SIG-M5 (cell line): ENCODE measurements around the gene OR13J1.
"Not testable (repeated sequence)": the region's sequence is repeated elsewhere in the genome, so short reads cannot be mapped to it uniquely, and the experiment has no call there.

Experiments
- DNase-seq: peaks from one replicate; lab custom pipeline; 2025; lab: John Stamatoyannopoulos, UW

Gene OR13J1

GRCh38 chr9:35870351-35870923 lies at the start of gene OR13J1:
Gene OR13J1, minus strand, starts transcription at chr9:35870401. Its CDS starts 0 bp downstream, at chr9:35870401.
- no peak for DNase-seq

- no peak for DNase-seq
Measured at GRCh38 chr9:35919212-35920008, 49.2 kb upstream of the OR13J1 start.

DNA sequence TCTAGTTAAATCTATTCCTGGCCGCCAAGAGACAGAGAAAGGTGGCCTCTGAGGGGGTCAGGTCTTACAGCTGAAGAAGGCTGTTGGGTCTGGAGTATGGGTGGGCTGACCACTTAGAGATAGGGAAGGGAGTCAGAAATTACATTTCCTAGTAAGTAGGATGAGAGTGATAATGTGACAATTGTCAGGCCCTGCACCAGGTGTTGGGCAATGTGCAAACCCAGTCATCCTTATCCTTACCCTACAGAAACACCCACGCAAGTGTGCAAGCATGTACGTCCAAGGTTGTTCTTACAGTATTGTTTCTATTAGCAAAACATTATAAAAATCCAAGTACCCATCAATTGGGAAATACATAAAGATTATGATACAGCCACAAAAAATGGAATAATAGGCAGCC lies 48.6 kb upstream of the OR13J1 start:
- no peak for DNase-seq

GRCh38 chr9:35917261-35917660 lies 47.1 kb upstream of the OR13J1 start:
- DNase-seq: no peak

GRCh38 chr9:35915681-35916294 lies 45.6 kb upstream of the OR13J1 start:
- DNase-seq: no peak

DNA sequence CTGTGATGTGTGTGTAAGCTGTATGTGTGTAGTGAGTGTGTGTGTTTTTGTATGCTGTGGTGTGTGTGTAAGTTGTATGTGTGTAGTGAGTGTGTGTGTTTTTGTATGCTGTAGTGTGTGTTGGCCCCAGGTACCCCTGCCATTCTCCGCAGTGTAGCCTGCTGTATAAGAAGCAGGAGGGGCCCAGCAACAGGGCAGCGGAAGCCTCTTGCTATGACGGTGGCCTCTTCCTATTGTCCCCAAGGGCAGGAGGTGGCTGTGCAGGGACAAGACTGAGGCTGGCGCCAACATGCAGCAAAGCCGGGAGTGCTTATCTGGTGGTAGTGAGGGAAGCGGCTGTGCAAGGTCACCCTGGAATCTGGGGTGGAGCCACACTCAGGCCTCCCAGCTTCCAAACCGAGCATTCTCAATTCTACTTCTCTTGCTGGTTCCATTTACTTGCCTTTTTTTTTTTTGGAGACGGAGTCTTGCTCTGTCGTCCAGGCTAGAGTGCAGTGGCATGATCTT lies 44.2 kb upstream of the OR13J1 start:
- DNase-seq: no peak

GRCh38 chr9:35913429-35913828 lies 43.2 kb upstream of the OR13J1 start:
- not testable (repeated sequence) for DNase-seq

GRCh38 chr9:35912791-35913400 lies 42.7 kb upstream of the OR13J1 start:
- no peak for DNase-seq

GRCh38 chr9:35911690-35912089 lies 41.5 kb upstream of the OR13J1 start:
- DNase-seq: no peak

GRCh38 chr9:35910613-35911359 lies 40.6 kb upstream of the OR13J1 start:
- no peak for DNase-seq

DNA sequence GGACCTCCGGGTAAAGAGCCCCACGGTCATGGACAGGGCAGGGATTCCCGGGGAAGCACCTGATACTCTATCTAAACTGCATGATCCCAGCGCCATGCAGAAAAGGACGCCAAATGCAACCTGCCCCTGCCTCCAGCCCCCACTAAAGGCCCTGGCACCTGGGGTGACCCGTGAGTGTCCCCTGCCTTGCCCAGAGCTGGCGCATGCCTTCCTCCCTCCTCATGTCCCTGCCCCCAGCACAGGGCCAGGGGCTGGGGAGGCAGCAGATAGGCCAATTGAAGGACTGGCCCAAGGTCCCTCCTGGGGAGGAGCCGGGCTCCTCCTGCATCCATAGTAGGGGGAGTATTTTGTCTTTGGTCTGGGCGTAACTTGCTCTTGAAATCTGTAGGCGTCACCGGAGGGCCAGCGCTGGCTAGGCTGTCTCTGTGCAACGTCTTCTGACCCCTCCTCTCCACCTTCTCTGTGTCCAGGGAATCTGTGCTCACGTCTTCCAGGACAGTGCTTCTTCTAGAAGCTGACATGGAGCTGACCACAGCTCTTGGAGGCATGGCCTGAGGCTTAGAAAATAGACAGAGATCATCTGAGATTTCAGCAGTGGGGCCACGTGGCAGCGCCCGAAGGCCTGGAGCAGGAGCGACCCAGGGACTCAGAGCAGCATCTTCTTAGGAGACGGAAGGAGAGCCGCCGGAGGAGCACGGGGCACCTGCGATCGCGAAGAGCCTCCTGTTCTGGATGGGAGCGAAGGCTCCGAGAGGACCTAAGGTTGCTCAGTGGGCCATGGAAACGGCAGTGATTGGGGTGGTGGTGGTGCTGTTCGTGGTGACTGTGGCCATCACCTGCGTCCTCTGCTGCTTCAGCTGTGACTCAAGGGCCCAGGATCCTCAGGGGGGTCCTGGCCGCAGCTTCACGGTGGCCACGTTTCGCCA lies 39.7 kb upstream of the OR13J1 start:
- DNase-seq: no peak

DNA sequence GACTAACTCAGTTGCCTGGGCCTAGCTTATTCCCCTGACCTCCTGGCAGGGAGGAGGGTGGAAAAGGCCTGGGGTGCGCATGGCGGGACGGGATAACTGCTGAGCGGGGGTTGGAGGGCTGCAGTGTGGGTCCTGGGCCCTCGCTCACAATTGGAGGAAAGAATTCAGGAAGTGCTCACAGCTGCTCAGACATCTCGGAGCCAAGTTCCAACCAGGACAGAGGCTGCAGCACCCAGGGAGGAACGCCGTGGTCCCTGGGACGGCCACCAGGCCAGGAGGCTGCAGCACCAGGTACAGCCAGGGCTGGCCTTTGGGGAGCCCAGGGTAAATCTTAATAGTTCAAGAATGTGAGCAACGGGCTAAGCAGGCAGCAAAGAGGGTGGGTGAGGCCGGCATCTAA lies 39.1 kb upstream of the OR13J1 start, which contains the start of gene SPAAR:
TSS of gene SPAAR (plus strand) at position 217 of the 400 bp plus-strand sequence. CDS start 974 bp downstream, outside the sequence.
- no peak for DNase-seq

DNA sequence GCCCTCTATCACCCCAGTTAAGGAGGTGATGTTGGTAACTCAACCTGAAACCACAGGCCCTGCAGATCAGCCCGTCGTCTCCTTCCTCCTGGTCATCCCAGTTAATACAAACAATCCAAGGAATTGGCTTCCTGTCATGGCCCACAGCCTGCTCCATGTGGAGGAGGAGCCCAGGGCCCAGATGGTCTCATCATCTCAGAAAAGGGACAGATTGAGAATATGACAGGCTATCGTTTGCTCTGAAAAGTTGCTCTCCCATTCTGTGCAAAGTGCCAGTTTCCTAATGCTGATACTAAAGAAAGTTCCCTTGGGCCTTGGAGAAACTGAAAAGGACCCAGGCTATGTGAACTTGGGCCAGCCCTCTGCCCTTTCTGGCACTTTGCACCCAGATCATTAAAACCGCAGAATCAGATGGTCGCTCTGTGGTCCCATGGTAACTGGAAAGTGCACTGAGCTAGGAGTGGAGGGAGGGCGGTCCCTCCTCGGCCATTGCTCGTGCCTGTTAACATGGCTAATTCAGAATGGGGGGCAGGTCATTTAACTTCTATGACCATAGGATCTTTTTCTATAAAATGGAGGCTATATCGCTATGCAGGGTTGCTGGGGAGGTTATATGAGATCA lies 38.4 kb upstream of the OR13J1 start:
- DNase-seq: no peak

DNA sequence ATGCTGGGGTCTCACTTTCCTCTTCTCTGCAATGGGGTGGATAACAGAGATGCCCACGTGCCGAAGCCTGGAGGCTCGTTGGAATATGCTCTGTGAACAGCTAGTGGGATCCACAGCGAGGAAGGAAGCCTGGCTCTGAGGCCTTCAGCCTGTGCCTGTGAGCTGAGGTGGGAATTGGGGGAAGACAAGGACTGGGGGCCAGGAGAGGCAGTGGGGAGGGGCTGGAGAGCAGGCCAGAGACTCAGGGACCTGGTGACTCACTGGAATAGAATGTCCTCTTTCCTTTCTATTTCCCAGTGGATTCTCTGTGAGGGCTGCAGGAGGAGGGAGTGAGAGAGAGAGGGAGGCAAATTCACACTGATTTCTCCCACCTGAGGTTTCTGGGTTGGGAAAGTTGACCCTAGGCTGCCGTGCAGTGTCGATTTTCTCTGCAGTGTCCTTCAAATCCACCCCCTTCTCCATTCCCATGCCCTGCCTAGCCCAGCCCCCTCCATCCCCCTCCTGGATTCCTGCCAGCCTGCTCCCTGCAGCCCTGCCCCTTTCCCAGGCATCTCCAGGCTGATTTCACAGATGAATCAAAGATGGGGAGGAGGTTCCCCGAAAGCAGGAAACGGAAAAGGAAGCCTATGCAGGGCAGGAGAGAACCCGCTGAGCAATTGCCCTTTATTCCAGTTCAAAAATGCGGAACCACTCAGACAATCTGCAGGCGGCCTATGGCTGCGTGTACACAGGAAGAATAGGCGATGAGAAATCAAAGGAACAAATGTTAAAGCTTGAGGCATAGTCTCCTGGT lies 37.7 kb upstream of the OR13J1 start:
- no peak for DNase-seq

DNA sequence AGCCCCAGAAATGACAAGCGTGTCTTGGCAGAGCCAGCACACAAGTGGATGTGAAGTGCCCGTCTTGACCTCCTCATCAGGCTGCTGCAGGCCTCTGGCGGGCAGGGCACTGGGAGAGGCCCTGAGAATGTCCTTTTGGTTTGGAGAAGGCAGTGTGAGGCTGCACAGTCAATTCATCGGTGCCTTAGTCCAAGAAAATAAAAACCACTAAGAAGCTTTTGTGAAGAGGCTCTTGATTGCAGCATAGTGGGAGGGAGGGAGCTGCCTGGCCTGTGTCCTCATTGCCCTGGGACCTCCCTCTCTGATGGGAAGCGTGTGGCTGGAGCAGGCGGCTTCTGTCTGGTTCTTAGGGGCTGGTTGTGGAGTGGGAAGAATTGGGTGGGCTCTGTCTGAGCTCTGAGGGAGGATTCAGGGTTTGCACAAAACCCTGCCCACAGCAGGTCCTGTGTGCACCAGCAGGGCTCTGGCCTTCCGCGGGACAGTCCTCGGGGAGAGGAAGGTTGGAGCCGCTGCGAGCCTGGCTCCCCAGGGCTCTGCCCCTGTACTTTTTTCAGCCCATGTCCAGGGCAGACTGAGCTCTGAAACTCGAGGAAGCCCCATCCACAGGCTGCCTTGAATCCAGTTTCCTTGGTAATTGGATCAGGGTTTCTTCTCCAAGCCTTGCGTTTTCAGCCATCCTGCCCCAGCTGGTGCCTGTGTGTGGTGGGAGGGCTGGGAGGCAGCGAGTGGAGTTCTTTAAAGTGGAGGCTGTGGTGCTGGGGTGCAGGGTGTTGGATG lies 36.9 kb upstream of the OR13J1 start:
- no peak for DNase-seq

DNA sequence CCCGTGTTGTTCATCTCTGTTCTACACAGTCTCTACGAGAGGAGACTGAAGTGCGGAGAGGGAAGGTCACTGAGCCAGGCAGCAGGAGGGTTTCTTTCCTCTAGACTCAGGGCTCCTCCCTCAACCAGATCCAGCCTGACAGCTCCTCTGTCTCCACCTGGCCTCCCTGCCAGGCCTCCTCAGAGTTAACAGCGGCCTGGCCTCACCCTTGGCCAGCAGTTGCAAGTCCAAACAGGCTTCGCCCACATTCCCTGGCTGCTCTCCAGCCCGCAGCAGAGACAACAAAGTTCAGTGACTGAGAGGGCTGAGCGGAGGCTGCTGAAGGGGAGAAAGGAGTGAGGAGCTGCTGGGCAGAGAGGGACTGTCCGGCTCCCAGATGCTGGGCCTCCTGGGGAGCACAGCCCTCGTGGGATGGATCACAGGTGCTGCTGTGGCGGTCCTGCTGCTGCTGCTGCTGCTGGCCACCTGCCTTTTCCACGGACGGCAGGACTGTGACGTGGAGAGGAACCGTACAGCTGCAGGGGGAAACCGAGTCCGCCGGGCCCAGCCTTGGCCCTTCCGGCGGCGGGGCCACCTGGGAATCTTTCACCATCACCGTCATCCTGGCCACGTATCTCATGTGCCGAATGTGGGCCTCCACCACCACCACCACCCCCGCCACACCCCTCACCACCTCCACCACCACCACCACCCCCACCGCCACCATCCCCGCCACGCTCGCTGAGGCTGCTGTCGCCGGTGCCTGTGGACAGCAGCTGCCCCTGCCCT lies 35.9 kb upstream of the OR13J1 start, which contains the start of gene HRCT1:
TSS of gene HRCT1 (plus strand) at position 291 of the 768 bp plus-strand sequence. CDS start at position 377, 86 bp downstream.
- no peak for DNase-seq

DNA sequence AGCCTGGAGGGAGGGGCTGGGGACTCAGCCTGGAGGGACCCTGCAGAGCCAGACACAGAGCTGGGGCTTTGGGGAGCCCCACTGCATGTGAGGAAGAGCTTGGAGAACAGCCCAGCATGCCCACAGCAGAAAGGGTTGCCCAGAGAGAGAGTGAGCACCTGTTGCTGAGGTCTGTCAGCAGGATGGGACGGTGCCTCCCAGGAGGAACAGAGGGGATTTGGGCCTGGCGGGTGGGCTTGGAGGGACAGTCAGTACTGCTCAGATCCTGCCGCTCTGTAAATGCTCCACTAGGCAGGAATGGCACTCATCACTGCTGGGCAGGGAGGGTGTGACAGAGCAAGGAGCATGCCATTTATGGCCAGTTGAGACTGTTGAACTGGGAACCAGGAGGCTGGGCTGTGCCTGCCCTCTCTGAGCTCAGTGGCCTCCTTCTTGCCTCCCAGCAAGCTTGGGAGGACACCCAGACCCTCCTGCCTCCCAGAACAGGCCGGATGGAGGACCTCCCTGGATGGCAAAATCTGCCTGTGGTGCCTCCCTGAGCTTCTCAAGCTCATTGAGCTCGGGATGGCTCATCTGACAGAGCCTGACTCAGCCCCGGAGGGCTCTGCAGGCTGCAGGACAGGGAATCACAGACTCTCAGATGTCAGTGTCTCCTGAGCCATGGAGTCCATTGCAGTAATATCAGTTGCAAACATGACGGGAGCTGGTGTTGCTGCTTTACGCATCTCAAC lies 35.0 kb upstream of the OR13J1 start:
- DNase-seq: no peak
